K562 (cell line): Measurements from ENCODE around the gene SHH. TPM values are rescaled to one million over a fixed set of nuclear protein-coding genes. Genes with fewer than 3 reads are reported as not detected.

ENCODE experiments used
- ATAC-seq: fragments of 200-7000 bp; cut with Tn5 transposase; 3 replicates; pipeline ENCODE4 v1.9.1; 2020; ENCODE audit warnings: moderate library complexity
- BruUV-seq: library from RNA; stranded (reverse); fragments of 400-500 nt; replicated peaks from 2 replicates; lab custom pipeline; 2021; lab: Mats Ljungman, UMichigan
- CTCF ChIA-PET: fragments of 300-600 bp; formaldehyde crosslinking; extraction: SDS; loops from one replicate; lab custom pipeline; 2021; ENCODE audit warnings: low intra/inter-chr PET ratio; lab: Yijun Ruan, JAX
- POLR2A ChIA-PET: fragments of 300-600, 350-650 bp; sonication (Branson Sonifier 250); formaldehyde crosslinking; extraction: SDS; loops from one replicate; lab custom pipeline; 2021; ENCODE audit warnings: antibody characterized with exemption, inconsistent platforms; lab: Yijun Ruan, JAX
- DNase-seq, 4 experiments: peaks; one replicate each; pipeline versions ENCODE4 v3.0.0 to v3.0.0-alpha.2; 2011 to 2018; ENCODE audit warnings: low spot score in 3 of 4, mixed read lengths in 3 of 4; ENCODE audit errors: extremely low read depth in 1 of 4
- FAIRE-seq: peaks from 2 replicates; lab custom pipeline; 2011; peaks lifted over from hg19 to GRCh38; lab: Jason Lieb, UNC
- H2AFZ ChIP-seq: 2 replicates; pipeline ENCODE4 v1.6.0; 2011; ENCODE audit warnings: low read depth, low read length, control low read depth, inconsistent platforms
- H3K27ac ChIP-seq: fragments of 200-600 bp; 3 replicates; pipeline ENCODE4 v1.8.0; 2011; ENCODE audit warnings: low read depth, mild to moderate bottlenecking, control low read depth, inconsistent platforms, low read length, moderate library complexity, mixed read lengths; ENCODE audit errors: extremely low read depth
- H3K27me3 ChIP-seq, 2 experiments: fragments of 300-600 bp in 1 of 2; 2 replicates in 1 of 2; 3 replicates in 1 of 2; pipeline versions ENCODE4 v1.6.0 to v1.8.0; 2011; ENCODE audit warnings: inconsistent platforms in 2 of 2, low read length in 2 of 2, mild to moderate bottlenecking in 1 of 2, mixed read lengths in 1 of 2, moderate library complexity in 1 of 2; ENCODE audit not compliant: control insufficient read depth in 2 of 2, insufficient read depth in 2 of 2
- H3K36me3 ChIP-seq: fragments of 300-600 bp; 3 replicates; pipeline ENCODE4 v1.8.0; 2011; ENCODE audit warnings: mild to moderate bottlenecking, low read length, inconsistent platforms; ENCODE audit not compliant: control insufficient read depth, insufficient read depth
- H3K4me1 ChIP-seq, 2 experiments: fragments of 200-600 bp in 1 of 2; replicated peaks in 1 of 2; 2 replicates in 1 of 2; 3 replicates in 1 of 2; pipeline versions ENCODE4 v1.5.1 to v1.8.0; 2011; ENCODE audit warnings: inconsistent platforms in 2 of 2, low read length in 2 of 2, mild to moderate bottlenecking in 1 of 2, mixed read lengths in 1 of 2, moderate library complexity in 1 of 2; ENCODE audit not compliant: control insufficient read depth in 2 of 2, insufficient read depth in 2 of 2
- H3K4me2 ChIP-seq: 2 replicates; pipeline ENCODE4 v1.6.1; 2011; ENCODE audit warnings: low read length, control low read depth, inconsistent platforms, mixed read lengths; ENCODE audit not compliant: insufficient read depth
- H3K4me3 ChIP-seq: fragments of 200-600 bp; sonication (generic), shearing (Covaris generic); 2 replicates; pipeline ENCODE4 v1.5.1; 2016; ENCODE audit warnings: control low read depth, inconsistent platforms
- H3K79me2 ChIP-seq: fragments of 200-600 bp; 3 replicates; pipeline ENCODE4 v1.8.0; 2011; ENCODE audit warnings: low read length, inconsistent platforms; ENCODE audit not compliant: control insufficient read depth, insufficient read depth
- H3K9ac ChIP-seq, 2 experiments: 2 replicates each; pipeline versions ENCODE4 v1.6.0 to v1.6.1; 2011; ENCODE audit warnings: low read depth in 2 of 2, low read length in 2 of 2, control low read depth in 1 of 2, inconsistent platforms in 1 of 2, mild to moderate bottlenecking in 1 of 2, mixed read lengths in 1 of 2; ENCODE audit not compliant: insufficient read depth in 1 of 2
- H3K9me1 ChIP-seq: one replicate; pipeline ENCODE4 v1.6.0; 2011; ENCODE audit warnings: inconsistent platforms, mild to moderate bottlenecking, low read length, moderate library complexity; ENCODE audit not compliant: control insufficient read depth, insufficient read depth
- H3K9me3 ChIP-seq: replicated peaks from 2 replicates; pipeline ENCODE4 v1.5.1; 2011; ENCODE audit warnings: low read depth, low read length, inconsistent platforms; ENCODE audit not compliant: control insufficient read depth, insufficient read depth
- H4K20me1 ChIP-seq: replicated peaks from 2 replicates; pipeline ENCODE4 v1.6.1; 2011; ENCODE audit warnings: low read length, inconsistent platforms, mixed read lengths; ENCODE audit not compliant: control insufficient read depth, insufficient read depth
- BRF1 ChIP-seq: IDR thresholded peaks from 3 replicates; pipeline ENCODE4 v1.6.1; 2011; ENCODE audit warnings: borderline replicate concordance, mild to moderate bottlenecking; ENCODE audit not compliant: insufficient read length; ENCODE audit errors: extremely low read depth
- ESRRA ChIP-seq: fragments of 450-650 bp; IDR thresholded peaks from 2 replicates; pipeline ENCODE4 v1.6.1; 2014; ENCODE audit warnings: low read depth, mild to moderate bottlenecking, moderate library complexity, borderline replicate concordance
- GATAD2B ChIP-seq: fragments of 450-650 bp; IDR thresholded peaks from 2 replicates; pipeline ENCODE4 v1.6.1; 2017; ENCODE audit warnings: mild to moderate bottlenecking, borderline replicate concordance
- GTF2F1 ChIP-seq: IDR thresholded peaks from 2 replicates; pipeline ENCODE4 v1.6.1; 2011; ENCODE audit warnings: low read depth, low read length, improper control_type of control experiment
- HCFC1 ChIP-seq: IDR thresholded peaks from 2 replicates; pipeline ENCODE4 v1.6.1; 2012; ENCODE audit warnings: low read depth, low read length, improper control_type of control experiment
- PHF8 ChIP-seq: fragments of 200-600 bp; sonication (generic); IDR thresholded peaks from 2 replicates; pipeline ENCODE4 v1.6.1; 2012; ENCODE audit warnings: mixed run types, mild to moderate bottlenecking, inconsistent platforms, low read length, moderate library complexity, borderline replicate concordance
- POLR2AphosphoS5 ChIP-seq: IDR thresholded peaks from 2 replicates; pipeline ENCODE4 v1.6.1; 2011; ENCODE audit warnings: mild to moderate bottlenecking, low read depth, low read length, moderate library complexity; ENCODE audit not compliant: control insufficient read depth, insufficient read depth
- PPARD ChIP-seq: fragments of 250-450 bp; sonication (Bioruptor Pico); IDR thresholded peaks from 2 replicates; pipeline ENCODE4 v1.8.0; 2022; ENCODE audit warnings: inconsistent platforms, mild to moderate bottlenecking, moderate library complexity
- RBM22 ChIP-seq: fragments of 200-400 bp; formaldehyde crosslinking; IDR thresholded peaks from 2 replicates; pipeline ENCODE4 v1.6.1; 2018; ENCODE audit warnings: low read length, low read depth; ENCODE audit not compliant: poor library complexity, severe bottlenecking
- SMARCE1 ChIP-seq: fragments of 450-650 bp; IDR thresholded peaks from 2 replicates; pipeline ENCODE4 v1.7.1; 2016; ENCODE audit warnings: mild to moderate bottlenecking
- ZKSCAN3 ChIP-seq: fragments of 250-450 bp; sonication (Bioruptor Pico); IDR thresholded peaks from 2 replicates; pipeline ENCODE4 v1.4.0; 2020
- ZNF444 ChIP-seq: fragments of 250-450 bp; sonication (Bioruptor Pico); IDR thresholded peaks from 2 replicates; pipeline ENCODE4 v1.4.0; 2020; ENCODE audit warnings: mild to moderate bottlenecking, moderate library complexity
- WGBS: fragments of 100-300 bp; shearing (Covaris generic); methylation state at CpG from one replicate; pipeline ENCODE4 v1.1.6; 2016; ENCODE audit warnings: low coverage, mixed read lengths; ENCODE audit not compliant: insufficient coverage; ENCODE audit errors: missing lambda C conversion rate; 5-methylcytosine and 5-hydroxymethylcytosine counted together
- in situ Hi-C: fragments of 300-500 bp; cut with MboI; formaldehyde crosslinking; loops from 4 replicates; pipeline ENCODE4 v1.15.0; 2018; ENCODE audit warnings: inconsistent platforms, mixed read lengths
- intact Hi-C: fragments of 100-400 bp; cut with micrococcal nuclease; formaldehyde crosslinking; loops from 2 replicates; pipeline ENCODE4 v1.14.2; 2022
- polyA plus RNA-seq, 8 experiments: library from polyadenylated mRNA; depleted of rRNA in 4 of 8; stranded (reverse) in 5 of 8; unstranded in 3 of 8; fragments of >200 nt; fragmentation: Nextera tagmentation in 2 of 8; fragmentation: Illumina TruSeq in 1 of 8; extraction: Ambion mirVana in 2 of 8; extraction: Trizol in 1 of 8; gene quantifications; 2 replicates each; pipeline versions ENCODE4 v1.2.1 to v1.2.3, GENCODE V29; 2011 to 2014; ENCODE audit warnings: inconsistent platforms in 1 of 8, missing spikeins in 1 of 8
- total RNA-seq, 7 experiments: library from RNA; depleted of rRNA in 6 of 7; stranded (reverse); fragments of >200 nt in 6 of 7; fragmentation: Illumina TruSeq in 2 of 7; extraction: Trizol in 2 of 7; gene quantifications; 2 replicates each; pipeline versions ENCODE4 v1.2.1 to v1.2.3, GENCODE V29; 2011 to 2021; ENCODE audit warnings: low replicate concordance in 1 of 7

The SHH gene
- total and polyA plus RNA-seq, 9 of the 15 experiments (the other 6 are each of a cell fraction or from before 2014, with no cell fraction given): 0.09 TPM; not detected in 8

DNA sequence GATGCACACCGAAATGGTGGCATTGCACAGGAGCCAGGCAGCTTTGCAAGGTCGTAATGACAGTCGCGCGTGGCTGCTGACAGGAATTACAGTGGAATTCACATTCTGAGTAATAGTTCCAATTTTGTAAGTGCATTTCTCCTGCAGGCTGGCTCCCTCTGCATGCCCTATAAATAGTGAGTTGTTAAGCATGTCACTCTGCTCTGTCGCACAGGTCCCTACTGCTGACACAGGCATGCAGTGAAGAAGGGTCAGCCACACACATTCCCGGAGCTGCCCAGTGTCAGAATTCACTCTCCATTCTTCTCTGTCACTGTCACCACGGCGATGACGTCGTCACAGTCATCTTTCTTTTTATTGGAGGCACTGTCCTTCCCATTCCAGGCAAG, 49.2 kb upstream of the SHH start:
- Histone ChIP-seq H3K4me3 (no peak overlapping the region), H3K27me3 (peaks cover 17 to 48% of the 10 kb centered on the region in 2 experiments), H3K4me2 (no peak overlapping the region)
- no peak for TF ChIP-seq BRF1
- no peak for TF ChIP-seq SMARCE1
- TF ChIP-seq, all 486 proteins: peak for 0
- 0% methylated on average over 11 of the region's 11 CpGs for WGBS
- Histone ChIP-seq H3K4me1 (no peaks in the 10 kb centered on the region), H3K36me3 (no peaks in the 10 kb centered on the region), H3K9ac (no peak overlapping the region), H3K79me2 (no peaks in the 10 kb centered on the region), H3K9me1 (no peaks in the 10 kb centered on the region), H4K20me1 (peaks cover 5% of the 10 kb centered on the region; the same call in 1 of the 2 replicates), H3K27ac (no peak overlapping the region), H3K9me3 (no peaks in the 10 kb centered on the region), H2AFZ (no peak overlapping the region)
- BruUV-seq: no TSS peak
- ChIA-PET POLR2A (interaction anchor here (1.0 kb wide), 1 partner anchor 9 kb away, joined by 3 read pairs; no protein-coding TSS in a partner anchor), CTCF (no interaction called here)
- in situ Hi-C loops (no loop called here), intact Hi-C loops (no loop called here)
- no peak for DNase-seq
- FAIRE-seq: no peak
- no peak for ATAC-seq

DNA sequence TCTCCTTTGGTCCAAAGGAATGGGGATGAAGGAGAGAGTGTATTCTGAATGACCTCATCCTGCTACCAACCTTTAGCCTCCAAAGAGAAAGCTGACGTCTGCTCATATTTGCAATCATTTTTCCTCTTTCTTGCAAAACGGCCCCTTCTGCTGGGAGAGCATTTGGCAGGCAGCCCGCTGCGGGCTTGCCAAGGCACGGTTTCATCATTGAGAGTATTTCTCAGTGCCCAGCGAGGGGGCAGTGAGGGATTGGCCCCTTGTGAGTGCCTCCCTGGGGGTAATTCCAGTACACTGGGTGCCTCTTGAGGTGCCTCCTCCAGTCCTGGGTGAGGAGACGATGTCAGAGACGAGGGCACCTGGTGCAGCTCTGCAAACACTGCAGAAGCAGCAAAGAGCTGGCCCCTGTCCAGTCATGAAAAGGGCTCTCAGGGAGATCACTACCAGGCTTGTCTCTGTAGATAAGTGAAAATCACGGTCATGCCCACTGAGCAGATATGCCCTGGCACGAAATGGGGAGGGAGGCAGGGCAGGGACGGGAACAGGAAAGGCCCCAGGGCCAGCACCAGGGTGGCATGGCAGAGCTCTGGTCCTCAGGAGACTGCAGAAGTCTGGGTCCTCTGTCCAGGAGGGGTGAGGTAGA, 48.7 kb upstream of the SHH start:
- ChIA-PET CTCF (no interaction called here), POLR2A (interaction anchor here (1.0 kb wide), 1 partner anchor 8 kb away, joined by 3 read pairs; no protein-coding TSS in a partner anchor)
- no peak overlapping the region for H2AFZ ChIP-seq
- peaks cover 5% of the 10 kb centered on the region; the same call in 1 of the 2 replicates for H4K20me1 ChIP-seq
- no TSS peak for BruUV-seq
- FAIRE-seq: no peak
- H3K9me1 ChIP-seq: no peaks in the 10 kb centered on the region
- H3K9ac ChIP-seq: no peak overlapping the region
- no peak for DNase-seq
- no peak overlapping the region for H3K27ac ChIP-seq
- no peaks in the 10 kb centered on the region for H3K79me2 ChIP-seq
- no peaks in the 10 kb centered on the region for H3K9me3 ChIP-seq
- H3K36me3 ChIP-seq: no peaks in the 10 kb centered on the region
- H3K27me3 ChIP-seq: peaks cover 17 to 42% of the 10 kb centered on the region in 2 experiments
- no peak for ATAC-seq
- WGBS: 2% methylated on average over 11 of the region's 11 CpGs
- no peaks in the 10 kb centered on the region for H3K4me1 ChIP-seq
- H3K4me3 ChIP-seq: no peak overlapping the region
- no peak overlapping the region for H3K4me2 ChIP-seq
- in situ Hi-C loops (no loop called here), intact Hi-C loops (no loop called here)
- TF ChIP-seq HCFC1: no peak
- no peak for TF ChIP-seq ESRRA
- TF ChIP-seq PHF8: no peak
- no peak for TF ChIP-seq GTF2F1
- no peak for TF ChIP-seq GATAD2B
- TF ChIP-seq ZNF444 (CRISPR knock-in tag): no peak
- TF ChIP-seq RBM22: no peak
- TF ChIP-seq ZKSCAN3: no peak
- TF ChIP-seq PPARD (CRISPR knock-in tag): no peak
- TF ChIP-seq POLR2AphosphoS5: no peak
